Choroid plexus epithelial cell (primary cell): Measurements from ENCODE around the gene FANK1.

Experiments used
- DNase-seq: peaks from one replicate; pipeline ENCODE4 v3.0.0-alpha.2; 2010; ENCODE audit warnings: low read depth
- H3K4me3 ChIP-seq: 2 replicates; pipeline ENCODE4 v1.5.1; 2011; ENCODE audit warnings: low read depth, mild to moderate bottlenecking, control low read depth, low read length, moderate library complexity
- TF ChIP-seq, protein P1 (sequence below): conservative IDR thresholded peaks from 2 replicates; pipeline ENCODE4 v1.5.1; 2011; ENCODE audit warnings: low read depth, mild to moderate bottlenecking, control low read depth, inconsistent platforms, low read length, moderate library complexity

The FANK1 gene

DNA sequence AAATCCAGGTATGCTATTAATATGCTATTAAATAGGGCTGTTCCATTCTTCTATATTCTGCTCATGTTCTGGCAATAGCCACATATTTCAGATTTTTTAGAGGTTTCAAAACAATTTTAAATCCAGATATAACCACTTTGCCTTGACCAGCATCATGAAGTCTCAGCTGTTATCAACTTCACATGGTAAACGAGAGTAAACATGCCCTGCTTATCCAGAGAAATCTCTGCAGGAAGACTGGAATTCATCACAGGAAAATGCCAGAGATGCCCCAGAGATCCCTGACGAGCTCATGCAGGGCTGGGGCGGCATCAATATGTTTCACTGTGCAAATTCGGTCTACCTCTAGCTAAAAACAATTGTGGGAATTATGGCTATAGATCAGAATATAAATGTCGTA, 126.5 kb downstream of the FANK1 start:
- no peak for DNase-seq
- H3K4me3 ChIP-seq: no peak overlapping the region
- TF ChIP-seq, protein P1, sequence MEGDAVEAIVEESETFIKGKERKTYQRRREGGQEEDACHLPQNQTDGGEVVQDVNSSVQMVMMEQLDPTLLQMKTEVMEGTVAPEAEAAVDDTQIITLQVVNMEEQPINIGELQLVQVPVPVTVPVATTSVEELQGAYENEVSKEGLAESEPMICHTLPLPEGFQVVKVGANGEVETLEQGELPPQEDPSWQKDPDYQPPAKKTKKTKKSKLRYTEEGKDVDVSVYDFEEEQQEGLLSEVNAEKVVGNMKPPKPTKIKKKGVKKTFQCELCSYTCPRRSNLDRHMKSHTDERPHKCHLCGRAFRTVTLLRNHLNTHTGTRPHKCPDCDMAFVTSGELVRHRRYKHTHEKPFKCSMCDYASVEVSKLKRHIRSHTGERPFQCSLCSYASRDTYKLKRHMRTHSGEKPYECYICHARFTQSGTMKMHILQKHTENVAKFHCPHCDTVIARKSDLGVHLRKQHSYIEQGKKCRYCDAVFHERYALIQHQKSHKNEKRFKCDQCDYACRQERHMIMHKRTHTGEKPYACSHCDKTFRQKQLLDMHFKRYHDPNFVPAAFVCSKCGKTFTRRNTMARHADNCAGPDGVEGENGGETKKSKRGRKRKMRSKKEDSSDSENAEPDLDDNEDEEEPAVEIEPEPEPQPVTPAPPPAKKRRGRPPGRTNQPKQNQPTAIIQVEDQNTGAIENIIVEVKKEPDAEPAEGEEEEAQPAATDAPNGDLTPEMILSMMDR: no peak

DNA sequence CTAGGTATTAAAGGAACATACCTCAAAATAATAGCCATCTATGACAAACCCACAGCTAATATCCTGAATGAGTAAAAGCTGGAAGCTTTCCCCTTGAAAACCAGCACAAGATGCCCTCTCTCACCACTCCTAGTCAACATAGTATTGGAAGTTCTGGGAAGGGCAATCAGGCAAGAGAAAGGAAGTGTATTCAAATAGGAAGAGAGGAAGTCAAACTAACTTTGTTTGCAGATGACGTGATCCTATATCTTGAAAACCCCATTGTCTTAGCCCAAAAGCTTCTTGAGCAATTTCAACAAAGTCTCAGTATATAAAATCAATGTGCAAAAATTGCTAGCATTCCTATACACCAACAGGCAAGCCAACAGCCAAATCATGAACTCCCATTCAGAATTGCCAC, 131.3 kb downstream of the FANK1 start:
- no peak for DNase-seq
- H3K4me3 ChIP-seq: no peak overlapping the region
- TF ChIP-seq, protein P1: no peak

DNA sequence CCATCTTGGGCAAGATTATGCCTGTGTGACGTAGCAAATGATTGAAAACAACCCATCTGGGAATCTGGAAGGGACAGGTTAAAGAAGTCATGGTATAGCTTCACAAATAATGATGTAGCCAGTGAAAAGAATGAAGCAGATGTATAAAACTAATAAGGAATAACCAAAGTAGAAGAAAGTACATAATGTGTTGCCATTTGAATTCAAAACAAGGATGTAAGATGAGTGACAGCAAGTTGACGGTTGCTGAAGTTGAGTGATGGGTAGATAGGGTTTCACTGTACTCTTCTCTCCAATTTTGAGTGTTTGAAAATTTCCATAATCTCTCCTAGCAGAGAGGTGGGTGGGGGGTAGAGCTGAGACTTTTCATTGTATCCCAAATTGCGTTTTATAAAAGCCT, 133.6 kb downstream of the FANK1 start:
- DNase-seq: no peak
- no peak overlapping the region for H3K4me3 ChIP-seq
- TF ChIP-seq, protein P1: no peak

DNA sequence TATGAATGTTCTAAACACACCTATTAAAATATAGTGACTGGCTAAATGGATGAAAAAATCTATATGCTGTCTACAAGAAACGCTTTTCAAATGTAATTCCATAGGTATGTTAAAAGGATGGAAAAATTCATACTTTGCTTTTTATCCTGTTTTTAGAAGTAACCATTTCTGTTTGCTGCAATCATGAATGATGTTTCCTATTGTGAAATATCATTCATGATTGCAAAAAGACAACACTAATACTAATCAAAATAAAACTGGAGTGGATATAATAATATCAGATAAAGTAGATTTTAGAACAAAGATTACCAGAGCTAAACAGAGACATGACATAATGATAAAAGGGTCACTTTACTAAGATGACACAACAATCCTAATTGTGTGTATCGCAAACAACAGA, 138.2 kb downstream of the FANK1 start:
- no peak for DNase-seq
- TF ChIP-seq, protein P1: no peak
- no peak overlapping the region for H3K4me3 ChIP-seq

DNA sequence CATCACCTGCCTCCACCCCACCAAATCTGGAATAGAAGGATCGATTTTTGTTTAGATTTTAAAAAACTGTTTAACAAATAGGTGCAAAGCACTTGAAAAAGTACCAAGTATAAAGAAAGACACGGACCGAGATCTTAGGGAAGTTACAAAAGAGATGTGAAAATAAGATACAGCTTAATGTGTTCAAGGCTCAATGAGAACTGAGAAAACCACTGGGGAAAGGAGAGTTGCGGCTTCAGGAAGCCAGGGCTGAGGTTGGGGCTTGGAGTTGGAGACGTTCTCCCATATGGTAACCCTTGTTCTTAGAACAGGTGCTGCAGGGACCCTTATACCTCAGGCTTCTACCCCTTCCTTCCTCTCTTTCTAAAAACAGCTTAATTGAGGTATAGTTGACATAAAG, 140.2 kb downstream of the FANK1 start:
- no peak for DNase-seq
- no peak overlapping the region for H3K4me3 ChIP-seq
- TF ChIP-seq, protein P1: no peak

DNA sequence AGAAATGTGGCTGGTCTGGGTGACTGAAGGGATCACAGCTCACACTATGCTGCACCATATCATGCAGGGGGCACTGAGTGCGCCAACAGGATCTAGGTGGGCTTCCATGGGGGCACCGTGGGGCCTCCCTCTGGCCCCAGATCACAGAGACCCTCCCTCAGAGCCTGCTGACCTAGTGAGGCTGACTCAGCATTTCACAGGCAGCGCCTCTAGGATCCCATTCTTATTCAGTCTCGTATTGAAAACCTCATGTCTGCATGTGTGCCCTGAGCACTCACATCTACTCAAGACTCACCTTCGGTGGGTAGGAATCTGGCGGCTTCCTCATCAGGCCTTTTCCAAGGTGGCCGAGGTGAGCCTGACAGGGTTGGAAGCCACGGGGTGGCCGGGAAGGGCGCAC, 141.6 kb downstream of the FANK1 start:
- TF ChIP-seq, protein P1: no peak
- no peak overlapping the region for H3K4me3 ChIP-seq
- DNase-seq: no peak

DNA sequence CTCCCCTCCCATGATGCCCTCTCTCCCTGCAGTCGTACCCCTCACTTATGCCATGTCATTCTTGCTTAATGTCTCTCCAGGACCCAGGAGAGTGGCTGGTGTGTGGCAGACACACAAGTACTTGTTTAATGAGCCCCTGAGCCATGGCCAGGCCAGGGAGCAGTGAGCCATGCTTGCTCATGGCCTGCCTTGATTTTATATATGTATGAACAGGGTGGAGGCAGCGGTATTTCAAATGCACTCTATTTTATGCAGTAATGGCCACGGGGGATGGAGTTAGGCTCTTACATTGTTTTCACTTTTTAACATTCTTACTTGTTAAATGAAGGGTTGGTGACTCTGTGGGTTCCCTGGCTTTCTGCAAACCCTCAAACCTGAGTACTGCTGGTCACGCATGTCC, 144.8 kb downstream of the FANK1 start:
- no peak for DNase-seq
- H3K4me3 ChIP-seq: no peak overlapping the region
- TF ChIP-seq, protein P1: no peak
